Panc1 (cell line): ENCODE results near the gene SLC39A10. TPM values are rescaled to one million over a fixed set of nuclear protein-coding genes. Genes with fewer than 3 reads are reported as not detected.

Source experiments
- ATAC-seq: fragments of 200-7000 bp; cut with Tn5 transposase; 2 replicates; pipeline ENCODE4 v1.9.1; 2020; ENCODE audit warnings: mild to moderate bottlenecking, moderate library complexity
- BruUV-seq: library from RNA; stranded (reverse); fragments of 400-500 nt; replicated peaks from 2 replicates; lab custom pipeline; 2021; lab: Mats Ljungman, UMichigan
- CTCF ChIA-PET: fragments of 300-600 bp; sonication (Branson Sonifier 250); formaldehyde crosslinking; loops from one replicate; lab custom pipeline; 2022; ENCODE audit warnings: antibody characterized with exemption; lab: Charles Lee
- POLR2A ChIA-PET: fragments of 300-600 bp; sonication (Branson Sonifier 250); formaldehyde crosslinking; loops from one replicate; lab custom pipeline; 2022; ENCODE audit warnings: antibody characterized with exemption; lab: Charles Lee
- DNase-seq: peaks from one replicate; pipeline ENCODE4 v3.0.0-alpha.2; 2010; ENCODE audit warnings: low read depth, low spot score
- H3K27ac ChIP-seq: 2 replicates; pipeline ENCODE4 v1.5.1; 2011; ENCODE audit warnings: mild to moderate bottlenecking, low read length, inconsistent platforms
- H3K27me3 ChIP-seq: fragments of 200-500 bp; sonication (Bioruptor generic); 2 replicates; pipeline ENCODE4 v1.6.0; 2014; ENCODE audit warnings: low read length, inconsistent platforms; ENCODE audit not compliant: control insufficient read depth, insufficient read depth
- H3K36me3 ChIP-seq: fragments of 200-500 bp; sonication (Bioruptor generic); 2 replicates; pipeline ENCODE4 v1.5.1; 2014; ENCODE audit warnings: inconsistent platforms, mild to moderate bottlenecking, low read length, moderate library complexity; ENCODE audit not compliant: control insufficient read depth, insufficient read depth
- H3K4me1 ChIP-seq: 2 replicates; pipeline ENCODE4 v1.5.1; 2011; ENCODE audit warnings: inconsistent platforms, mild to moderate bottlenecking, low read length, moderate library complexity; ENCODE audit not compliant: control insufficient read depth, insufficient read depth
- H3K4me3 ChIP-seq, 2 experiments: 2 replicates each; pipeline ENCODE4 v1.5.1; 2011 to 2012; ENCODE audit warnings: low read depth in 2 of 2, low read length in 2 of 2, mild to moderate bottlenecking in 2 of 2, inconsistent platforms in 1 of 2, moderate library complexity in 1 of 2
- H3K9me3 ChIP-seq: fragments of 200-500 bp; sonication (Bioruptor generic); 2 replicates; pipeline ENCODE4 v1.5.1; 2014; ENCODE audit warnings: low read depth, mild to moderate bottlenecking, inconsistent platforms, low read length, moderate library complexity; ENCODE audit not compliant: control insufficient read depth, insufficient read depth
- CTCF ChIP-seq: fragments of 450-650 bp; IDR thresholded peaks from 2 replicates; pipeline ENCODE4 v1.5.1; 2017; ENCODE audit warnings: mild to moderate bottlenecking
- POLR2AphosphoS5 ChIP-seq: IDR thresholded peaks from 2 replicates; pipeline ENCODE4 v1.6.1; 2012; ENCODE audit warnings: mild to moderate bottlenecking, low read depth, low read length, moderate library complexity
- REST ChIP-seq, 2 experiments: IDR thresholded peaks; 2 replicates each; pipeline ENCODE4 v1.6.1; 2011 to 2012; ENCODE audit warnings: low read depth in 2 of 2, control low read depth in 1 of 2, low read length in 1 of 2, mild to moderate bottlenecking in 1 of 2, moderate library complexity in 1 of 2; ENCODE audit not compliant: insufficient read depth in 1 of 2
- SIN3A ChIP-seq: IDR thresholded peaks from 2 replicates; pipeline ENCODE4 v1.6.1; 2012; ENCODE audit warnings: low read depth, mild to moderate bottlenecking, low read length, moderate library complexity, borderline replicate concordance; ENCODE audit not compliant: insufficient read depth
- TCF7L2 ChIP-seq: IDR thresholded peaks from 2 replicates; pipeline ENCODE4 v1.6.1; 2011; ENCODE audit warnings: mild to moderate bottlenecking, low read depth, low read length, inconsistent platforms
- in situ Hi-C: cut with HindIII; loops from 2 replicates; pipeline ENCODE4 v1.10.0; 2016; ENCODE audit warnings: low sequenced_read_pairs, low pct_unique_long_range_greater_than_20kb
- intact Hi-C: fragments of 100-400 bp; cut with micrococcal nuclease; formaldehyde crosslinking; loops from one replicate; pipeline ENCODE4 v1.10.0; 2022; ENCODE audit not compliant: unreplicated experiment
- total RNA-seq: library from RNA; stranded (reverse); gene quantifications from one replicate; pipeline ENCODE4 v1.2.1, GENCODE V29; 2021; ENCODE audit not compliant: unreplicated experiment

The SLC39A10 gene
- total RNA-seq, 1 experiment from 2014 or later, result 45.9 TPM

GRCh38 chr2:195648787-195649186, 8.2 kb upstream of the SLC39A10 start:
- intact Hi-C loops, result no loop called here
- BruUV-seq, result no TSS peak
- no peak for ATAC-seq
- H3K4me3 ChIP-seq, result no peak overlapping the region
- POLR2A ChIA-PET, result no interaction called here
- H3K36me3 ChIP-seq, result no peaks in the 10 kb centered on the region
- no peak overlapping the region for H3K27ac ChIP-seq
- H3K27me3 ChIP-seq, result no peaks in the 10 kb centered on the region
- no peak for DNase-seq
- TF ChIP-seq REST (IDR thresholded peaks at IDR 0.05; ENCODE audit: insufficient read depth in 1 of 2, low read depth in 2 of 2, low read length in 1 of 2), result no peak
- TF ChIP-seq SIN3A, result no peak
- no peak for TF ChIP-seq TCF7L2
- no peak for TF ChIP-seq CTCF
- TF ChIP-seq POLR2AphosphoS5, result no peak
- in situ Hi-C loops, result no loop called here
- H3K4me1 ChIP-seq, result no peaks in the 10 kb centered on the region
- no peaks in the 10 kb centered on the region for H3K9me3 ChIP-seq
- CTCF ChIA-PET, result no interaction called here

DNA sequence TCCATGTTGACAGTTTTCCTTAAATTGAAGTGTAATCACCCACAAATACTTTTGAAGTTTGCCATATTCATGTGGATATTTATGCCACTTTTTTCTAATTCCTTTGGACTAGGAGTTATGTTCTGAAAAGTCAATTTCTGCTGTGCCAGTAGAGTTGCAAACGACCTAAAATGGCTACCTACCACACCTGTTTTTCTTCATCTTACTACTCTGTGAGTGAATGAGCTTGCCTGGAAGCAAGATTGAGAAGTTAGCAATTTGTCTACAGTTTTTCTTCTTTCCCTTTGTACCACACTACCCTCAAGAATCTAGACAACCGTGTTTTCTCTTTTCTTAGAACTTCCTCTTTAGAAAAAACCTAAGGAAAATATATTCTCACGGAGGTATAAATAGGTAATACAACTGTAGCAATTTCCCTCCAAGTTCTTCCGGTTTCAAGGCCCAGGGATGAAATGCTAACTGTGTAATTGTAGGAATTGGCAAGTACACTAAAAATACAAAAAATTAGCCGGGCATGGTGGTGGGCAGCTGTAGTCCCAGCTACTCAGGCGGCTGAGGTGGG, 7.3 kb upstream of the SLC39A10 start:
- no peak for TF ChIP-seq SIN3A
- TF ChIP-seq TCF7L2, result no peak
- no peak for TF ChIP-seq REST (IDR thresholded peaks at IDR 0.05; ENCODE audit: insufficient read depth in 1 of 2, low read depth in 2 of 2, low read length in 1 of 2)
- no peak for TF ChIP-seq POLR2AphosphoS5
- TF ChIP-seq CTCF, result no peak
- H3K36me3 ChIP-seq, result no peaks in the 10 kb centered on the region
- no peak for ATAC-seq
- POLR2A ChIA-PET, result no interaction called here
- no peaks in the 10 kb centered on the region for H3K9me3 ChIP-seq
- DNase-seq, result no peak
- CTCF ChIA-PET, result no interaction called here
- intact Hi-C loops, result no loop called here
- in situ Hi-C loops, result no loop called here
- H3K4me3 ChIP-seq, result no peak overlapping the region
- no peaks in the 10 kb centered on the region for H3K27me3 ChIP-seq
- H3K27ac ChIP-seq, result no peak overlapping the region
- H3K4me1 ChIP-seq, result no peaks in the 10 kb centered on the region
- BruUV-seq, result no TSS peak
